Lower lobe of right lung (tissue), 2 donors: ENCODE measurements around the gene MAX. TPM values are rescaled to one million over a fixed set of nuclear protein-coding genes. Genes with fewer than 3 reads are reported as not detected.
"Not testable (repeated sequence)": the region's sequence is repeated elsewhere in the genome, so short reads cannot be mapped to it uniquely, and the experiment has no call there.

ENCODE experiments used
- ATAC-seq, 2 donors: fragments of 200-7000 bp; cut with Tn5 transposase; one replicate each; pipeline ENCODE4 v1.9.1; 2020 to 2022; ENCODE audit warnings: mild to moderate bottlenecking in 2 of 2, moderate library complexity in 2 of 2
- DNase-seq: peaks from one replicate; pipeline ENCODE4 v3.0.0-alpha.2; 2020
- H3K27ac ChIP-seq: fragments of 200-600 bp; one replicate; pipeline ENCODE4 v1.8.0; 2022
- H3K27me3 ChIP-seq: fragments of 200-600 bp; one replicate; pipeline ENCODE4 v1.8.0; 2022; ENCODE audit warnings: low read depth
- H3K36me3 ChIP-seq: fragments of 200-600 bp; one replicate; pipeline ENCODE4 v1.8.0; 2022; ENCODE audit warnings: mild to moderate bottlenecking
- H3K4me1 ChIP-seq: fragments of 200-600 bp; one replicate; pipeline ENCODE4 v1.8.0; 2022
- H3K4me3 ChIP-seq: fragments of 200-600 bp; one replicate; pipeline ENCODE4 v1.8.0; 2022; ENCODE audit warnings: mild to moderate bottlenecking
- H3K9me3 ChIP-seq: fragments of 200-600 bp; one replicate; pipeline ENCODE4 v1.8.0; 2022
- CTCF ChIP-seq: fragments of 200-600 bp; IDR thresholded peaks from one replicate; pipeline ENCODE4 v1.8.0; 2022; ENCODE audit warnings: antibody characterized with exemption, mild to moderate bottlenecking
- intact Hi-C: fragments of 100-400 bp; cut with DNase I; formaldehyde crosslinking; loops from one replicate; pipeline ENCODE4 v1.11.0; 2022
- microRNA-seq: library from miRNA; unstranded; fragments of <30 nt; microRNA quantifications from one replicate; pipeline ENCODE4 v1.2.0, GENCODE V29; 2020; ENCODE audit warnings: borderline number of aligned reads
- total RNA-seq: library from RNA; stranded (reverse); fragmentation: NEBNext Ultra II Directional; extraction: Animal tissue kit (Norgen Biotek cat#: 25700); gene quantifications from one replicate; pipeline ENCODE4 v1.2.1, GENCODE V29; 2021
- donor health status: DM: no; HTN: yes; CAD: no; lungs with severe emphysema.

Gene MAX
- total RNA-seq, 1 donor from 2014 or later: 105 TPM

GRCh38 chr14:65032319-65032718 is 70.0 kb downstream of the MAX start:
- DNase-seq (no peak), ATAC-seq (no peak)
- intact Hi-C loops: no loop called here
- Histone ChIP-seq H3K27me3 (no peaks in the 10 kb centered on the region), H3K27ac (no peak overlapping the region), H3K4me3 (no peak overlapping the region), H3K36me3 (peaks cover 47% of the 10 kb centered on the region), H3K4me1 (peaks cover 7% of the 10 kb centered on the region), H3K9me3 (no peaks in the 10 kb centered on the region)
- no peak for TF ChIP-seq CTCF

- DNase-seq, H3K4me3 ChIP-seq, H3K9me3 ChIP-seq, H3K27ac ChIP-seq, H3K4me1 ChIP-seq, ATAC-seq, H3K27me3 ChIP-seq, intact Hi-C loops: not testable (repeated sequence)
- peaks cover 50% of the 10 kb centered on the region for H3K36me3 ChIP-seq
Measured at GRCh38 chr14:65031321-65031720, 71.0 kb downstream of the MAX start.

- DNase-seq (no peak), ATAC-seq (no peak)
- Histone ChIP-seq H3K9me3 (no peaks in the 10 kb centered on the region), H3K36me3 (peaks cover 50% of the 10 kb centered on the region), H3K4me1 (no peaks in the 10 kb centered on the region), H3K4me3 (no peak overlapping the region), H3K27ac (no peak overlapping the region), H3K27me3 (no peaks in the 10 kb centered on the region)
- intact Hi-C loops: no loop called here
- no peak for TF ChIP-seq CTCF
Measured at GRCh38 chr14:65028937-65029336, 73.4 kb downstream of the MAX start.

GRCh38 chr14:65027127-65027799 is 75.1 kb downstream of the MAX start:
- Histone ChIP-seq H3K27ac (no peak overlapping the region), H3K27me3 (no peaks in the 10 kb centered on the region), H3K36me3 (peaks cover 39% of the 10 kb centered on the region), H3K9me3 (no peaks in the 10 kb centered on the region), H3K4me3 (no peak overlapping the region), H3K4me1 (no peaks in the 10 kb centered on the region)
- ATAC-seq (no peak), DNase-seq (no peak)
- no peak for TF ChIP-seq CTCF
- intact Hi-C loops: no loop called here

- intact Hi-C loops: no loop called here
- no peak for TF ChIP-seq CTCF
- ATAC-seq: no peak
- no peaks in the 10 kb centered on the region for H3K27me3 ChIP-seq
- DNase-seq: no peak
- no peaks in the 10 kb centered on the region for H3K9me3 ChIP-seq
- no peak overlapping the region for H3K27ac ChIP-seq
- H3K36me3 ChIP-seq: peaks cover 36% of the 10 kb centered on the region
- H3K4me1 ChIP-seq: no peaks in the 10 kb centered on the region
- H3K4me3 ChIP-seq: no peak overlapping the region
Measured at GRCh38 chr14:65026526-65026925, 75.8 kb downstream of the MAX start.

GRCh38 chr14:65025818-65026217 is 76.5 kb downstream of the MAX start:
- Histone ChIP-seq H3K4me3 (no peak overlapping the region), H3K36me3 (peaks cover 36% of the 10 kb centered on the region), H3K4me1 (no peaks in the 10 kb centered on the region), H3K9me3 (no peaks in the 10 kb centered on the region), H3K27me3 (no peaks in the 10 kb centered on the region), H3K27ac (no peak overlapping the region)
- ATAC-seq: no peak
- intact Hi-C loops: no loop called here
- no peak for DNase-seq
- TF ChIP-seq CTCF: no peak

Small RNA genes within 50 kb of the gene (microRNA-seq; reads per million reads assigned to microRNA genes)
- gene MIR4706: not detected

Other genes with a start within 250 kb of the MAX start
- 2.5 TPM for gene SPTB, start 222.6 kb downstream of the MAX start, total RNA-seq
- 72.6 TPM for gene CHURC1, start 188.1 kb downstream of the MAX start, total RNA-seq
- not detected for gene GPX2, start 159.8 kb downstream of the MAX start, total RNA-seq
- 13.8 TPM for gene RAB15, start 130.2 kb downstream of the MAX start, total RNA-seq
- 14.0 TPM for gene FNTB, start 115.6 kb downstream of the MAX start, total RNA-seq